Gastrocnemius medialis (tissue), 4 donors: ENCODE data around the gene EIF2AK3.

Experiments
- CTCF ChIP-seq, 5 experiments: fragments of 450-650 bp in 3 of 5; fragments of 200-600 bp in 2 of 5; sonication (generic) in 2 of 5; IDR thresholded peaks in 4 of 5; conservative IDR thresholded peaks in 1 of 5; 1 replicate in 4 of 5; 2 replicates in 1 of 5; pipeline ENCODE4 v1.5.1; 2016 to 2019; ENCODE audit warnings: antibody characterized with exemption in 5 of 5, mild to moderate bottlenecking in 3 of 5, moderate library complexity in 3 of 5
- POLR2A ChIP-seq, 2 donors: fragments of 450-650 bp; IDR thresholded peaks; one replicate each; pipeline ENCODE4 v1.6.1; 2017; ENCODE audit warnings: antibody characterized with exemption in 2 of 2, mild to moderate bottlenecking in 2 of 2, moderate library complexity in 2 of 2

GRCh38 chr2:88597168-88597567 lies 30.1 kb downstream of the EIF2AK3 start:
- no peak for TF ChIP-seq CTCF (IDR thresholded peaks at IDR 0.05 in 4 of 5, conservative IDR thresholded peaks at IDR 0.05 in 1 of 5)
- TF ChIP-seq POLR2A (IDR thresholded peaks at IDR 0.05) = no peak
